ENCODE data around the gene ZNF133.
"Not testable (repeated sequence)": the region's sequence is repeated elsewhere in the genome, so short reads cannot be mapped to it uniquely, and the experiment has no call there.

Gene ZNF133

GRCh38 chr20:18265441-18265840, 22.9 kb upstream of the ZNF133 start:
- Histone ChIP-seq H3K4me3 (ENCODE audit: low read length) (no peak overlapping the region), H3K27me3 (ENCODE audit: insufficient read depth, low read length) (peaks cover 13% of the 10 kb centered on the region), H3K9me3 (ENCODE audit: low read length) (no peaks in the 10 kb centered on the region), H2AFZ (ENCODE audit: low read depth, low read length) (no peak overlapping the region), H3K4me1 (ENCODE audit: insufficient read depth, low read length) (peaks cover 12% of the 10 kb centered on the region), H3K36me3 (ENCODE audit: insufficient read depth, low read length) (no peaks in the 10 kb centered on the region)

DNA sequence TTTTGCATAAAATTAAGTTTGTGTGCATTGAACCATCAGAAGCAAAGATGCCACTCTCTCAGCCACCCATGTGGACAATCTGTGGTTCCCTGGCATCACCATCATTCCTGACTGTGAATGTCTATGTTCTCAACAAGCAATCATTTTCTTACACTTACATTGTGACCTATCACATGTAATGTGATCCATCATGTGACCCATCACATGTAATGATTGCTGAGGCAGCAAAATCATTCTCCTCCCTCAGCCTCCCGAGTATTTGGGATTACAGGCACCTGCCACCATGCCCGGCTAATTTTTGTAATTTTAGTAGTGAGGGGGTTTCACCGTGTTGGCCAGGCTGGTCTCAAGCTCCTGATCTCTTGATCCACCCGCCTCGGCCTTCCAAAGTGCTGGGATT, 22.0 kb upstream of the ZNF133 start:
- no peak overlapping the region for H3K4me3 ChIP-seq (ENCODE audit: low read length)
- no peak overlapping the region for H2AFZ ChIP-seq (ENCODE audit: low read depth, low read length)
- H3K36me3 ChIP-seq (ENCODE audit: insufficient read depth, low read length) = no peaks in the 10 kb centered on the region
- H3K4me1 ChIP-seq (ENCODE audit: insufficient read depth, low read length) = peaks cover 12% of the 10 kb centered on the region
- H3K9me3 ChIP-seq (ENCODE audit: low read length) = no peaks in the 10 kb centered on the region
- H3K27me3 ChIP-seq (ENCODE audit: insufficient read depth, low read length) = peaks cover 15% of the 10 kb centered on the region

- no peaks in the 10 kb centered on the region for H3K36me3 ChIP-seq (ENCODE audit: insufficient read depth, low read length)
- H3K9me3 ChIP-seq (ENCODE audit: low read length) = no peaks in the 10 kb centered on the region
- H3K4me3 ChIP-seq (ENCODE audit: low read length) = no peak overlapping the region
- no peak overlapping the region for H2AFZ ChIP-seq (ENCODE audit: low read depth, low read length)
- peaks cover 13% of the 10 kb centered on the region for H3K27me3 ChIP-seq (ENCODE audit: insufficient read depth, low read length)
- H3K4me1 ChIP-seq (ENCODE audit: insufficient read depth, low read length) = peaks cover 12% of the 10 kb centered on the region
Observed at GRCh38 chr20:18267815-18268214, 20.5 kb upstream of the ZNF133 start.

- peaks cover 35% of the 10 kb centered on the region for H3K27me3 ChIP-seq (ENCODE audit: insufficient read depth, low read length)
- no peaks in the 10 kb centered on the region for H3K36me3 ChIP-seq (ENCODE audit: insufficient read depth, low read length)
- no peak overlapping the region for H2AFZ ChIP-seq (ENCODE audit: low read depth, low read length)
- H3K9me3 ChIP-seq (ENCODE audit: low read length) = no peaks in the 10 kb centered on the region
- peaks cover 12% of the 10 kb centered on the region for H3K4me1 ChIP-seq (ENCODE audit: insufficient read depth, low read length)
- H3K4me3 ChIP-seq (ENCODE audit: low read length) = no peak overlapping the region
Observed at GRCh38 chr20:18271160-18271559, 17.2 kb upstream of the ZNF133 start.

GRCh38 chr20:18272451-18272850, 15.9 kb upstream of the ZNF133 start:
- Histone ChIP-seq H3K36me3 (ENCODE audit: insufficient read depth, low read length) (no peaks in the 10 kb centered on the region), H2AFZ (ENCODE audit: low read depth, low read length) (no peak overlapping the region), H3K4me3 (ENCODE audit: low read length) (no peak overlapping the region), H3K27me3 (ENCODE audit: insufficient read depth, low read length) (peaks cover 36% of the 10 kb centered on the region), H3K9me3 (ENCODE audit: low read length) (no peaks in the 10 kb centered on the region), H3K4me1 (ENCODE audit: insufficient read depth, low read length) (peaks cover 10% of the 10 kb centered on the region)

DNA sequence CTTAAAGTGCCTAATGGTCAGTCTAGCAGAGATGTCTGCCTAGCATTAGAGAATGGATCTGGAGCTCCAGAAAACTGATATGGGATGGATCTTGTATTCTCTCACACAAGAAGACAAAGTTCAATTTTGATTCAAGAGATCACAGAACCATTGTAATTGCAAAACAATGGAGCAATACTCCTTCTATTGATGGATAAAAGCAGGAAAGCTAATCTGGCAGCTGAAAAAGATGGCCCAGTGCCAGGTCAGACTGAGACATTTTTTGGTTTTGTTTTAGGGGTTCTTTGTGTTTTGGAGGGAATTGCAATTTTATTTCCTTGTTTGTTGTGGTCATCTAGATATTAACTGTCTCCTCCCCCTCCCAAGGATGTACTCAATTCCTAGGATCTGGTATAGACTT, 14.6 kb upstream of the ZNF133 start:
- H3K27me3 ChIP-seq (ENCODE audit: insufficient read depth, low read length) = peaks cover 38% of the 10 kb centered on the region
- no peak overlapping the region for H3K4me3 ChIP-seq (ENCODE audit: low read length)
- H2AFZ ChIP-seq (ENCODE audit: low read depth, low read length) = no peak overlapping the region
- H3K36me3 ChIP-seq (ENCODE audit: insufficient read depth, low read length) = no peaks in the 10 kb centered on the region
- no peaks in the 10 kb centered on the region for H3K9me3 ChIP-seq (ENCODE audit: low read length)
- no peaks in the 10 kb centered on the region for H3K4me1 ChIP-seq (ENCODE audit: insufficient read depth, low read length)

GRCh38 chr20:18275960-18276359, 12.4 kb upstream of the ZNF133 start:
- H3K9me3 ChIP-seq (ENCODE audit: low read length); H3K36me3 ChIP-seq (ENCODE audit: insufficient read depth, low read length): not testable (repeated sequence)
- peaks cover 36% of the 10 kb centered on the region for H3K27me3 ChIP-seq (ENCODE audit: insufficient read depth, low read length)

DNA sequence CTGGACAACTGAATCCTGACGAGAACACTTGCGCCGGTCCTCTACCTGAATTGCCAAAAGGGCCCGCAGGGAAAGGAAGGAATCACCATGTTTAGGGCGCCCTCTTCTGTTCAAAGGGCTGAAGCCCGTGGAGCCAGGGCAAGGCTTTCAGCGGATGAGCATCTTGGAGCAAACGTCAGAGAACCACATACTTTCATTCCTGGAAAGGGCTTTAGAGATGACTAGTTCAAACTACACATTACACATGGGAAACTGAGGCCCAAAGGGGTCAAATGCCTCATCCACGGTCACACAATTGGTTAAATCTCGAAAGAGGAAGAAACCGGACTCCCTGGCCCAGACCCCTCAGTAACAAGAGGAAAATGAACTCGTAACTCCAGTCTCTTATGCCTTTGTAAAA, 11.5 kb upstream of the ZNF133 start:
- no peak overlapping the region for H3K4me3 ChIP-seq (ENCODE audit: low read length)

More at GRCh38 chr20:18275960-18276359, 12.4 kb upstream of the ZNF133 start:
- not testable (repeated sequence) for H3K4me3 ChIP-seq (ENCODE audit: low read length); H2AFZ ChIP-seq (ENCODE audit: low read depth, low read length); H3K4me1 ChIP-seq (ENCODE audit: insufficient read depth, low read length)

GRCh38 chr20:18279242-18279641, 9.1 kb upstream of the ZNF133 start:
- Histone ChIP-seq H2AFZ (ENCODE audit: low read depth, low read length) (no peak overlapping the region), H3K4me1 (ENCODE audit: insufficient read depth, low read length) (no peaks in the 10 kb centered on the region), H3K4me3 (ENCODE audit: low read length) (no peak overlapping the region), H3K36me3 (ENCODE audit: insufficient read depth, low read length) (no peaks in the 10 kb centered on the region), H3K9me3 (ENCODE audit: low read length) (no peaks in the 10 kb centered on the region), H3K27me3 (ENCODE audit: insufficient read depth, low read length) (peaks cover 35% of the 10 kb centered on the region)

More for the DNA sequence above, 11.5 kb upstream of the ZNF133 start:
- Histone ChIP-seq H3K27me3 (ENCODE audit: insufficient read depth, low read length) (peaks cover 36% of the 10 kb centered on the region), H3K36me3 (ENCODE audit: insufficient read depth, low read length) (no peaks in the 10 kb centered on the region), H3K4me1 (ENCODE audit: insufficient read depth, low read length) (no peaks in the 10 kb centered on the region), H3K9me3 (ENCODE audit: low read length) (no peaks in the 10 kb centered on the region), H2AFZ (ENCODE audit: low read depth, low read length) (no peak overlapping the region)

GRCh38 chr20:18284805-18285533, 3.4 kb upstream of the ZNF133 start:
- Histone ChIP-seq H3K9me3 (ENCODE audit: low read length) (no peaks in the 10 kb centered on the region), H2AFZ (ENCODE audit: low read depth, low read length) (no peak overlapping the region), H3K27me3 (ENCODE audit: insufficient read depth, low read length) (peaks cover 11% of the 10 kb centered on the region), H3K4me3 (ENCODE audit: low read length) (no peak overlapping the region), H3K36me3 (ENCODE audit: insufficient read depth, low read length) (no peaks in the 10 kb centered on the region), H3K4me1 (ENCODE audit: insufficient read depth, low read length) (peaks cover 7% of the 10 kb centered on the region)

DNA sequence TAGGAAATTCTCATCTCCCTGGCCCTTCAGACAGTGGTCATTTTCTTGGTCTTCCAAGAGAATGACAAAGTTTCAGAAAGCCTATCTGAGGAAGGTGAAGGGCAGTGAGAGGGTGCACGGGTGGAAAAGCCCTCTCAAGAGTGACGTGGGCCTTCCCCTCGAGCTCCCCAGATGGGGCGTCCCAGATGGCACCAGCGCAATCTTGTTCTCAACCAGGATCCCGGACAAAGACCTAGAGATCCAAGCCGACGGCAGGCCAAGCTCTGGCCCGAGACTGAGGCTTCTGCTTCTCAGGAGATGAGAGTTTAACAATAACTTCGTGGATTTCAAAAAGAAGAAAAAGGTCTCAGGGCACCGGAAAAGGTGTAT, 797 bp upstream of the ZNF133 start:
- Histone ChIP-seq H3K36me3 (ENCODE audit: insufficient read depth, low read length) (peaks cover 12% of the 10 kb centered on the region), H3K9me3 (ENCODE audit: low read length) (no peaks in the 10 kb centered on the region), H3K27me3 (ENCODE audit: insufficient read depth, low read length) (peaks cover 9% of the 10 kb centered on the region), H3K4me3 (ENCODE audit: low read length) (peak overlapping the region; percentile 91), H2AFZ (ENCODE audit: low read depth, low read length) (peak overlapping the region; percentile 95), H3K4me1 (ENCODE audit: insufficient read depth, low read length) (peaks cover 7% of the 10 kb centered on the region)

- peak overlapping the region; percentile 91 for H3K4me3 ChIP-seq (ENCODE audit: low read length)
- peaks cover 17% of the 10 kb centered on the region for H3K36me3 ChIP-seq (ENCODE audit: insufficient read depth, low read length)
- H3K4me1 ChIP-seq (ENCODE audit: insufficient read depth, low read length) = peaks cover 7% of the 10 kb centered on the region
- no peaks in the 10 kb centered on the region for H3K9me3 ChIP-seq (ENCODE audit: low read length)
- H3K27me3 ChIP-seq (ENCODE audit: insufficient read depth, low read length) = no peaks in the 10 kb centered on the region
- H2AFZ ChIP-seq (ENCODE audit: low read depth, low read length) = peak overlapping the region; percentile 95
Observed at GRCh38 chr20:18288749-18289267, 481 bp downstream of the ZNF133 start.

GRCh38 chr20:18289306-18289705, 979 bp downstream of the ZNF133 start:
- peaks cover 3% of the 10 kb centered on the region for H3K9me3 ChIP-seq (ENCODE audit: low read length)
- H3K4me1 ChIP-seq (ENCODE audit: insufficient read depth, low read length) = peaks cover 7% of the 10 kb centered on the region
- peaks cover 17% of the 10 kb centered on the region for H3K36me3 ChIP-seq (ENCODE audit: insufficient read depth, low read length)
- H3K4me3 ChIP-seq (ENCODE audit: low read length) = peak overlapping the region; percentile 91
- H3K27me3 ChIP-seq (ENCODE audit: insufficient read depth, low read length) = no peaks in the 10 kb centered on the region
- H2AFZ ChIP-seq (ENCODE audit: low read depth, low read length) = peak overlapping the region; percentile 95

GRCh38 chr20:18299364-18299763, 11.0 kb downstream of the ZNF133 start:
- Histone ChIP-seq H2AFZ (ENCODE audit: low read depth, low read length) (no peak overlapping the region), H3K36me3 (ENCODE audit: insufficient read depth, low read length) (peaks cover 24% of the 10 kb centered on the region), H3K4me3 (ENCODE audit: low read length) (no peak overlapping the region), H3K9me3 (ENCODE audit: low read length) (peaks cover 22% of the 10 kb centered on the region), H3K27me3 (ENCODE audit: insufficient read depth, low read length) (no peaks in the 10 kb centered on the region), H3K4me1 (ENCODE audit: insufficient read depth, low read length) (no peaks in the 10 kb centered on the region)

Data from neuron (in vitro differentiated cells).